ENCODE measurements around the gene DHX40. TPM values are rescaled to one million over a fixed set of nuclear protein-coding genes. Genes with fewer than 3 reads are reported as not detected.

DHX40 gene
- total and polyA plus RNA-seq, 2 of the 8 experiments (the other 6 are each of a cell fraction or from before 2014, with no cell fraction given): 13.5 to 28.3 TPM

GRCh38 chr17:59600169-59600568, 34.8 kb downstream of the DHX40 start:
- H4K20me1 ChIP-seq (replicated peaks in 1 of 2; ENCODE audit: control insufficient read depth in 1 of 2, insufficient read depth in 2 of 2, low read length in 2 of 2): peaks cover 0 to 2% of the 10 kb centered on the region in 2 experiments
- H3K23me2 ChIP-seq (ENCODE audit: low read depth, low read length): peaks cover 2% of the 10 kb centered on the region; the same call in 1 of the 2 replicates
- H2BK20ac ChIP-seq (ENCODE audit: low read length): no peak overlapping the region
- no peak overlapping the region for H3K9ac ChIP-seq (replicated peaks in 1 of 4; ENCODE audit: extremely low read depth in 1 of 4, low read depth in 3 of 4, low read length in 3 of 4)
- peaks cover 0 to 2% (median 0%) of the 10 kb centered on the region in 4 experiments; a peak in 1 of 7 replicates for H3K4me1 ChIP-seq (replicated peaks in 1 of 4; ENCODE audit: control insufficient read depth in 3 of 4, insufficient read depth in 4 of 4, low read length in 3 of 4)
- no peak overlapping the region for H2BK15ac ChIP-seq (ENCODE audit: low read length)
- H3K4me2 ChIP-seq (ENCODE audit: insufficient read depth in 1 of 2, low read depth in 2 of 2, low read length in 2 of 2): no peak overlapping the region
- no peak overlapping the region for H4K5ac ChIP-seq (ENCODE audit: insufficient read length, low read depth, low read length)
- H2AFZ ChIP-seq (ENCODE audit: low read length): no peak overlapping the region
- no peak overlapping the region for H3K56ac ChIP-seq (replicated peaks; ENCODE audit: insufficient read length, low read depth, low read length)
- DNase-seq (ENCODE audit: low read depth in 1 of 2, low spot score in 2 of 2) (no peak), FAIRE-seq (no peak)
- H4K8ac ChIP-seq (ENCODE audit: extremely low read depth, insufficient read depth, low read length): no peak overlapping the region
- H4K91ac ChIP-seq (replicated peaks; ENCODE audit: insufficient read length, low read length): no peak overlapping the region
- H3K27ac ChIP-seq (ENCODE audit: low read depth, low read length): no peak overlapping the region
- H3K4me3 ChIP-seq (ENCODE audit: extremely low read depth in 1 of 4, insufficient read depth in 2 of 4, low read depth in 3 of 4, low read length in 4 of 4): no peak overlapping the region
- H3K18ac ChIP-seq (ENCODE audit: extremely low read depth, low read length): no peak overlapping the region
- H3K27me3 ChIP-seq (replicated peaks in 1 of 4; ENCODE audit: control insufficient read depth in 3 of 4, extremely low read depth in 1 of 4, insufficient read depth in 3 of 4, low read length in 3 of 4): no peaks in the 10 kb centered on the region
- peaks cover 2 to 24% (median 7%) of the 10 kb centered on the region in 4 experiments; a peak in 4 of 8 replicates for H3K36me3 ChIP-seq (ENCODE audit: control insufficient read depth in 2 of 4, insufficient read depth in 4 of 4, low read length in 3 of 4)
- no peak overlapping the region for H2BK5ac ChIP-seq (ENCODE audit: low read depth, low read length)
- H2BK12ac ChIP-seq (ENCODE audit: low read depth, low read length): no peak overlapping the region
- TF ChIP-seq JUND (IDR thresholded peaks at IDR 0.05; ENCODE audit: low read length) (no peak), BACH1 (IDR thresholded peaks at IDR 0.05; ENCODE audit: low read length) (no peak), CHD2 (IDR thresholded peaks at IDR 0.05; ENCODE audit: low read length) (no peak), TBP (IDR thresholded peaks at IDR 0.05; ENCODE audit: low read depth, low read length) (no peak), SRF (IDR thresholded peaks at IDR 0.05; ENCODE audit: low read depth, low read length) (no peak), EZH2 (IDR thresholded peaks at IDR 0.05; ENCODE audit: low read depth, low read length, severe bottlenecking) (no peak), GABPA (IDR thresholded peaks at IDR 0.05; ENCODE audit: borderline replicate concordance, insufficient read depth, low read length) (no peak)
- ChIA-PET POLR2A (ENCODE audit: partially characterized antibody) (no interaction called here), CTCF (ENCODE audit: partially characterized antibody) (no interaction called here)
- no peak overlapping the region for H3K23ac ChIP-seq (ENCODE audit: insufficient read length)
- peaks cover 2% of the 10 kb centered on the region; the same call in 1 of the 2 replicates for H3K79me1 ChIP-seq (ENCODE audit: low read depth, low read length)
- H3K4ac ChIP-seq (replicated peaks; ENCODE audit: insufficient read length, low read depth, low read length): no peak overlapping the region
- H3K9me3 ChIP-seq (ENCODE audit: insufficient read depth in 2 of 2, low read depth in 1 of 2, low read length in 1 of 2): no peaks in the 10 kb centered on the region
- H3K14ac ChIP-seq (ENCODE audit: insufficient read length): no peak overlapping the region
- no peak overlapping the region for H2BK120ac ChIP-seq (replicated peaks; ENCODE audit: low read depth, low read length)
- H2AK5ac ChIP-seq (ENCODE audit: low read depth, low read length): no peak overlapping the region
- H3K79me2 ChIP-seq (ENCODE audit: control insufficient read depth in 1 of 2, insufficient read depth in 2 of 2, low read length in 2 of 2): no peaks in the 10 kb centered on the region
